ENCODE results near the gene ABR. TPM values are rescaled to one million over a fixed set of nuclear protein-coding genes. Genes with fewer than 3 reads are reported as not detected.
"Not testable (repeated sequence)": the region's sequence is repeated elsewhere in the genome, so short reads cannot be mapped to it uniquely, and the experiment has no call there.

The ABR gene
- total RNA-seq, 2 experiments from 2014 or later: 143 to 156 TPM

- H3K4me1 Mint-ChIP-seq (ENCODE audit: low read depth): peaks cover 16% of the 10 kb centered on the region
Observed at GRCh38 chr17:980406-981291, 199.1 kb downstream of the ABR start.

GRCh38 chr17:979539-980405, 200.0 kb downstream of the ABR start, which contains the start of gene NXN:
Gene NXN (minus strand): TSS chr17:979776.
- Mint-ChIP-seq H3K4me1 (ENCODE audit: low read depth) (peaks cover 16% of the 10 kb centered on the region), H3K27ac (no peak within 1 kb of the TSS), H3K36me3 (ENCODE audit: low read depth) (no peaks in the 10 kb centered on the region), H3K27me3 (ENCODE audit: low read depth) (peaks cover 31% of the 10 kb centered on the region), H3K4me3 (peak within 1 kb of the TSS; percentile 69), H3K9me3 (ENCODE audit: insufficient read depth) (no peaks in the 10 kb centered on the region)
- ChIA-PET POLR2A (interaction anchor here (0.6 to 2.7 kb wide), 2 partner anchors 198 to 583 kb away, joined by 3 to 14 read pairs; partner anchors contain the start of genes GLOD4, MRM3 and PITPNA), CTCF (interaction anchor here (0.7 to 4.6 kb wide), 12 partner anchors 10 to 280 kb away, joined by 3 to 90 read pairs (median 10); partner anchors contain the start of genes GEMIN4, GLOD4, MRM3 and TIMM22)
- DNase-seq: peak; percentile 90
- ATAC-seq: peak; percentile 89

More at GRCh38 chr17:980406-981291, 199.1 kb downstream of the ABR start:
- ChIA-PET POLR2A (interaction anchor here (0.6 to 2.7 kb wide), 3 partner anchors 11 to 582 kb away, joined by 3 to 14 read pairs (median 3); partner anchors contain the start of genes GLOD4, MRM3 and PITPNA), CTCF (interaction anchor here (0.6 to 4.6 kb wide), 41 partner anchors 9 to 835 kb away, joined by 3 to 90 read pairs (median 4); partner anchors contain the start of genes GEMIN4, GLOD4, MRM3 and TIMM22)
- no peaks in the 10 kb centered on the region for H3K9me3 Mint-ChIP-seq (ENCODE audit: insufficient read depth)
- H3K27me3 Mint-ChIP-seq (ENCODE audit: low read depth): peaks cover 25% of the 10 kb centered on the region
- no peaks in the 10 kb centered on the region for H3K36me3 Mint-ChIP-seq (ENCODE audit: low read depth)
- ATAC-seq: peak; percentile 73
- H3K27ac Mint-ChIP-seq: no peak overlapping the region
- peak; percentile 89 for DNase-seq
- peak overlapping the region; percentile 69 for H3K4me3 Mint-ChIP-seq

DNA sequence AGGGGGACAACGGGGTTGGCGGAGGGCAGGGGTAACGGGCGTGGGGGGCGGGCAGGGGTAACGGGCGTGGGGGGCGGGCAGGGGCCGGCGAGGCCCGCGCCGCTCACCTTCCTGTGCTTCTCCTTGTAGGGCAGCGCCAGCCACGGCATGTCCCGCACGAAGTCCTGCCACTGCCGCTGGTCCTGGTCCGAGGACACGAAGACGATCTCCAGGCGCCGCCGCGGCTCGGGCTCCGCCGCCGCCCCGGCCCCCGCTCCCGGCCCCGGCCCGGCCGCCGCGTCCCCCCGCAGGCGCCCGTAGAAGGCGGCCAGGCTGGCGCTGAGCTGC, 200.6 kb downstream of the ABR start:
- H3K4me1 Mint-ChIP-seq (ENCODE audit: low read depth): peaks cover 16% of the 10 kb centered on the region
- no peak overlapping the region for H3K4me3 Mint-ChIP-seq
- ChIA-PET CTCF (interaction anchor here (0.7 to 4.6 kb wide), 5 partner anchors 18 to 279 kb away, joined by 3 to 90 read pairs (median 47); partner anchors contain the start of genes GLOD4, MRM3 and TIMM22), POLR2A (interaction anchor here (2.7 kb wide), 1 partner anchor 198 kb away, joined by 14 read pairs; the partner anchor contains the start of genes GLOD4 and MRM3)
- DNase-seq (no peak), ATAC-seq (peak; percentile 18)
- no peaks in the 10 kb centered on the region for H3K9me3 Mint-ChIP-seq (ENCODE audit: insufficient read depth)
- H3K27me3 Mint-ChIP-seq (ENCODE audit: low read depth): peaks cover 34% of the 10 kb centered on the region
- H3K27ac Mint-ChIP-seq: no peak overlapping the region
- H3K36me3 Mint-ChIP-seq (ENCODE audit: low read depth): no peaks in the 10 kb centered on the region

DNA sequence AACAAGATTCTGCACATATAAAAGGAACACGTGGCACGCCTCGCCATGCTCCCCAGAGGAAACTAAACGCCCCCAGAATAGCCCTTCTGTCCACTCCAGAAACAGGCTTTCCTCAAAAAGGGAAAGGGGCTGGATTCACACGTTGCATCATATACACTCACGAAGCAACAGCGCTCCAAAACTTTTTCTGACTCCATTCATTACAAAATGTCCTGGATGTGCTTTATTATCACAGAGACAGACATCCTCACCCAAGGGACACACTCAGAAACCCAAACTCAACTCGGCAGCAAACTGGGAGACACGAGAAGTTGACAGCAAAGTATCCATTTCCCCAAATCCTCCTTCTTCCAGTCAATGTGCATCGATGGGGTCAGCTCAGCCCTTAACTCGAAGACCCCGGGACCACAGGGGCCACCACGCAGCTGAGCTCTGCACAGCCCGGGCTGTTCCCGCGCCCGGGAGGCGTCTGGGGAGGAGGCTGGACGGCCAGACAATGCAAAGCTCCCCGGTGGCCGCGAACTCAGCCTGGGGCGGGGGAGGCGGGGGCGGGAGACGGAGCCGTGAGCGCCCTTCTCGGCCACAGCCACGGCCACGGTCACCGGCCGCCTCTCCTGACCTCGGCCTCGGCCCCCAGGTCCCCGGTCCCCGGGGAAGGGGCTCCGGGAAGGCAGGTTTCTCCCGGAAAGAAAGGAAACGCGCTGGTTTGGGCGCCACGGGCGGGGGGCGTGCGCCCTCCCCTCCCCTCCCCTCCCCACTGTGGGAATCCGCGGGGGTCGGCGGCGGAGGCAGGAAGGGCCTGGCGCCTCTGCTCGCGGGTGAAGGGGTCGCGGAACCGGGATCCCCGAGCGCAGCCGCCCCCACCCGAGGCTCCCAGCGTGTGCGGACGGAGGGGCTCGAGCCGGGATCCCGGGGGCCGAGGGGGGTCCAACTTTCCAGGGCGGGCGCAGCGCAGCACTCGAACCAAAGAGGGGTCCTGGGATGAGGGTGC, 201.4 kb downstream of the ABR start:
- CTCF ChIA-PET: interaction anchor here (0.7 to 2.9 kb wide), 3 partner anchors 18 to 99 kb away, joined by 3 to 47 read pairs (median 5); partner anchors contain the start of gene TIMM22

DNA sequence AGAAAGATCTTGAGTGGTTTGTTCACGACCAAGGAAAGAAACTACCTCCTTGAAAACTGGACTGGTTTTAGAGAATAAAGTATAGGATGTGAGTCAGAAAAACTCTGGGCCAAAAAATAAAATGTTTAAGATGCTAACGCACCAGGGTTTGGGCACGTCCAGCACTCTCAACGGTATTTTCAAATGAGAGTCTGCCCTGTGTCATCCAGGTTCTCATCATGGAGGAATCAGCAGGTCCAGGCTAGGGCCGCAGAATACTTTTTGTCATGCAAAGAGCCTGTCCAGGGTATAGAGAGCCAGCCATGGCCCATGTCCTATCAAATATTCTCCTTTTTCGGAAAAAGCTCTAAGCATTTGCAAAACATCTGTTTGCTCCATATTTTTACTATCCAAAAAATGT, 202.6 kb downstream of the ABR start:
- POLR2A ChIA-PET: no interaction called here
- H3K36me3 Mint-ChIP-seq (ENCODE audit: low read depth): no peaks in the 10 kb centered on the region
- no peak overlapping the region for H3K27ac Mint-ChIP-seq
- CTCF ChIA-PET: interaction anchor here (0.7 to 1.1 kb wide), 2 partner anchors 98 to 115 kb away, joined by 3 to 5 read pairs; no protein-coding TSS in a partner anchor
- peaks cover 34% of the 10 kb centered on the region for H3K27me3 Mint-ChIP-seq (ENCODE audit: low read depth)
- DNase-seq: no peak
- H3K4me1 Mint-ChIP-seq (ENCODE audit: low read depth): peaks cover 16% of the 10 kb centered on the region
- no peak overlapping the region for H3K4me3 Mint-ChIP-seq
- no peak for ATAC-seq
- H3K9me3 Mint-ChIP-seq (ENCODE audit: insufficient read depth): no peaks in the 10 kb centered on the region

More for the DNA sequence above, 201.4 kb downstream of the ABR start:
- no peak for ATAC-seq
- H3K36me3 Mint-ChIP-seq (ENCODE audit: low read depth): no peaks in the 10 kb centered on the region
- H3K4me3 Mint-ChIP-seq: peak overlapping the region; percentile 22
- H3K27me3 Mint-ChIP-seq (ENCODE audit: low read depth): peaks cover 34% of the 10 kb centered on the region
- POLR2A ChIA-PET: no interaction called here
- DNase-seq: no peak
- peaks cover 16% of the 10 kb centered on the region for H3K4me1 Mint-ChIP-seq (ENCODE audit: low read depth)
- no peaks in the 10 kb centered on the region for H3K9me3 Mint-ChIP-seq (ENCODE audit: insufficient read depth)
- no peak overlapping the region for H3K27ac Mint-ChIP-seq

DNA sequence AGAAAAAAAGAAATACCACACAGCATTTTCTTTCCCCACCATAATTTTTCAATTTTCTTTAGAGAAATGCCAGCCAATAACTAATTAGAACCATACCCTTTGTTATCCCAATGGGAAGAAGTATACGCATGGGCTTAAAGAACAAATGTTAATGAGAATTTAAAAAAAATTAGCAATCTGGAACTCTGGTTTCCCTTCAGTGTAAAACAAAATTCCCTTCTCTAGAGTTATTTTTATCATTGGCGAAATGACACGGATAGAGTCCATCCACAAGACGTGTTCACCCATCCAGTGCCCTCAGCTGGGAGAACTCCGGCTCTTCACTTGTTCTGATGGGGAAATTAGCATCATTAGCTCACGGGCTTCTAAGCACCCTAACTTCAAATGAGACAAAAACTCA, 203.5 kb downstream of the ABR start:
- H3K27me3 Mint-ChIP-seq (ENCODE audit: low read depth): peaks cover 34% of the 10 kb centered on the region
- ChIA-PET POLR2A (interaction anchor here (0.6 kb wide), 1 partner anchor 605 kb away, joined by 4 read pairs; no protein-coding TSS in a partner anchor), CTCF (no interaction called here)
- peaks cover 15% of the 10 kb centered on the region for H3K4me1 Mint-ChIP-seq (ENCODE audit: low read depth)
- H3K9me3 Mint-ChIP-seq (ENCODE audit: insufficient read depth): no peaks in the 10 kb centered on the region
- DNase-seq (no peak), ATAC-seq (no peak)
- H3K4me3 Mint-ChIP-seq: no peak overlapping the region
- H3K27ac Mint-ChIP-seq: no peak overlapping the region
- H3K36me3 Mint-ChIP-seq (ENCODE audit: low read depth): no peaks in the 10 kb centered on the region

DNA sequence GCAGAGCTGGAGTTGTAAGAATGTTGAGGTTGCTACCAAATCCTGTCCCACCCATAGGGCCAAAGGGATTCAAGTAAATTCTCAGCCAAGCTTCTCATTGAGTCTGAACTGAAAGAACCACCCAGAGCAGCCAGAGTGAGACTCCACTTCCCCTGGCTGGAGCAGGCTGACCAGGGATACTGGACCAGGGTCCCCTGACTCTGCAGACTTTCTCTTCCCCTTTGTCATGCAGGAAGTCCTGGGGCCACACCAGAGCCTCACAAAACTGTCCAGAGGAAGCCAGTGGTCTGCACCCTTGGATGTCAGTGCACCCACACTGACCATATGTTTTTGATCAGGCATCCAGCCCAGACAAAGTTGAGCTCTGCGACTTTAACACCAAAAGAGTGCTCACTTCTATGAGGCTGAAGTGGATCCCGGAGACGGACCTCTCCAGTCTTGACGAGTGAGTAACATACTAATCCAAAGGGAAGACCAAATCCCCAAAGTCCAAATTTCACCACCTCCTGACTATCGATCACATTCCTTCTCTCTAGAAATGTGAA, 204.3 kb downstream of the ABR start:
- Mint-ChIP-seq H3K4me1 (ENCODE audit: low read depth) (peaks cover 8% of the 10 kb centered on the region), H3K27ac (no peak overlapping the region), H3K27me3 (ENCODE audit: low read depth) (peaks cover 37% of the 10 kb centered on the region), H3K4me3 (no peak overlapping the region), H3K36me3 (ENCODE audit: low read depth) (no peaks in the 10 kb centered on the region), H3K9me3 (ENCODE audit: insufficient read depth) (no peaks in the 10 kb centered on the region)
- ChIA-PET POLR2A (no interaction called here), CTCF (no interaction called here)
- no peak for DNase-seq
- no peak for ATAC-seq

DNA sequence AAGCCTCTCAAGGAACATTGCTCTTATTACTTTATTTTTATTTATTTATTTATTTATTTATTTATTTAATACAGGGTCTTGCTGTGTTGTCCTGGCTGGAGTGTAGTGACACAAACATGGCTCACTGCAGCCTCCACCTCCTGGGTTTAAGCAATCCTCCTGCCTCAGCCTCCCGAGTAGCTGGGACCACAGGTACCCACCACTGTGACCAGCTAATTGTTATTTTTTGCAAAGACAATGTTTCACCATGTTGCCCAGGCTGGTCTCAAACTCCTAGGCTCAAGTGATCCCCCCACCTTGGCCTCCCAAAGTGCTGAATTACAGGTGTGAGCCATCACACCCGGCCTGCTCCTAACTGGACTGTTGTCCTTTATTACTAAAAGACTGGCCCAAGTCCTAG, 205.0 kb downstream of the ABR start:
- H3K27ac Mint-ChIP-seq; ATAC-seq; H3K4me3 Mint-ChIP-seq; POLR2A ChIA-PET; H3K4me1 Mint-ChIP-seq (ENCODE audit: low read depth); DNase-seq; H3K36me3 Mint-ChIP-seq (ENCODE audit: low read depth); H3K9me3 Mint-ChIP-seq (ENCODE audit: insufficient read depth): not testable (repeated sequence)
- CTCF ChIA-PET: interaction anchor here (1.1 kb wide), 1 partner anchor 24 kb away, joined by 3 read pairs; no protein-coding TSS in a partner anchor
- peaks cover 42% of the 10 kb centered on the region for H3K27me3 Mint-ChIP-seq (ENCODE audit: low read depth)

GRCh38 chr17:973053-973452, 206.7 kb downstream of the ABR start:
- H3K27me3 Mint-ChIP-seq (ENCODE audit: low read depth): peaks cover 41% of the 10 kb centered on the region
- CTCF ChIA-PET: interaction anchor here (1.1 to 1.4 kb wide), 2 partner anchors 24 to 27 kb away, joined by 3 read pairs; partner anchors contain the start of gene TIMM22
- no peak overlapping the region for H3K4me3 Mint-ChIP-seq
- H3K9me3 Mint-ChIP-seq (ENCODE audit: insufficient read depth): no peaks in the 10 kb centered on the region
- H3K36me3 Mint-ChIP-seq (ENCODE audit: low read depth): no peaks in the 10 kb centered on the region
- POLR2A ChIA-PET: interaction anchor here (0.9 kb wide), 1 partner anchor 10 kb away, joined by 5 read pairs; no protein-coding TSS in a partner anchor
- ATAC-seq (no peak), DNase-seq (no peak)
- H3K27ac Mint-ChIP-seq: no peak overlapping the region
- no peaks in the 10 kb centered on the region for H3K4me1 Mint-ChIP-seq (ENCODE audit: low read depth)

- H3K9me3 Mint-ChIP-seq (ENCODE audit: insufficient read depth); H3K4me1 Mint-ChIP-seq (ENCODE audit: low read depth); POLR2A ChIA-PET; H3K27ac Mint-ChIP-seq; CTCF ChIA-PET; H3K4me3 Mint-ChIP-seq; ATAC-seq; H3K36me3 Mint-ChIP-seq (ENCODE audit: low read depth); DNase-seq: not testable (repeated sequence)
- H3K27me3 Mint-ChIP-seq (ENCODE audit: low read depth): peaks cover 30% of the 10 kb centered on the region
Observed at GRCh38 chr17:971861-972260, 207.9 kb downstream of the ABR start.
